ENCODE data around the gene ZNF814.
"Not testable (repeated sequence)": the region's sequence is repeated elsewhere in the genome, so short reads cannot be mapped to it uniquely, and the experiment has no call there.

The ZNF814 gene

GRCh38 chr19:57815247-57816075 is 73.4 kb downstream of the ZNF814 start:
- DNase-seq, result no peak

GRCh38 chr19:57814505-57815246 is 74.2 kb downstream of the ZNF814 start, which contains the start of gene ZNF552:
Gene ZNF552 (minus strand): TSS chr19:57814913. CDS start chr19:57814743, 170 bp downstream.
- peak; percentile 84 to 95 (median 92) for DNase-seq

- peak in 1 of 3 experiments; percentile 59 for DNase-seq
Observed at GRCh38 chr19:57813919-57814504, 74.8 kb downstream of the ZNF814 start.

- DNase-seq, result not testable (repeated sequence)
Observed at GRCh38 chr19:57812975-57813820, 75.6 kb downstream of the ZNF814 start.

GRCh38 chr19:57812226-57812625 is 76.6 kb downstream of the ZNF814 start:
- no peak for DNase-seq

- DNase-seq, result not testable (repeated sequence)
Observed at GRCh38 chr19:57810410-57811295, 78.2 kb downstream of the ZNF814 start.

- DNase-seq, result no peak
Observed at GRCh38 chr19:57807541-57807940, 81.3 kb downstream of the ZNF814 start.

GRCh38 chr19:57803594-57804325 is 85.1 kb downstream of the ZNF814 start:
- no peak for DNase-seq

- DNase-seq, result no peak
Observed at GRCh38 chr19:57803265-57803593, 85.6 kb downstream of the ZNF814 start.

GRCh38 chr19:57802269-57802668 is 86.6 kb downstream of the ZNF814 start:
- no peak for DNase-seq

- DNase-seq, result no peak
Observed at GRCh38 chr19:57800696-57801095, 88.1 kb downstream of the ZNF814 start.
